Measurements from ENCODE around the gene FAM3B. TPM values are rescaled to one million over a fixed set of nuclear protein-coding genes. Genes with fewer than 3 reads are reported as not detected.
"Not testable (repeated sequence)": the region's sequence is repeated elsewhere in the genome, so short reads cannot be mapped to it uniquely, and the experiment has no call there.

FAM3B gene
- total and polyA plus RNA-seq, 2 experiments from 2014 or later = not detected

GRCh38 chr21:41359286-41359685 is 42.7 kb downstream of the FAM3B start:
- H3K4me2 ChIP-seq (ENCODE audit: unreplicated experiment) = no peak overlapping the region
- H3K27me3 ChIP-seq (replicated peaks; ENCODE audit: insufficient read depth) = 0 out of 2 replicates have a peak, but pooled peaks cover 10% of the 10 kb centered on the region
- peaks cover 12% of the 10 kb centered on the region for H3F3A ChIP-seq (ENCODE audit: insufficient read depth)
- no peak for TF ChIP-seq EZH2phosphoT487 (IDR thresholded peaks at IDR 0.05; ENCODE audit: insufficient read depth, low read depth)
- no peak for TF ChIP-seq EZH2 (IDR thresholded peaks at IDR 0.05; ENCODE audit: insufficient read depth, poor library complexity, severe bottlenecking)
- no peak overlapping the region for H3K27ac ChIP-seq
- no peaks in the 10 kb centered on the region; the same call in 1 of the 2 replicates for H4K20me1 ChIP-seq (ENCODE audit: insufficient read depth)
- DNase-seq = no peak
- H3K9me3 ChIP-seq (ENCODE audit: low read depth) = no peaks in the 10 kb centered on the region
- H3K4me3 ChIP-seq = no peak overlapping the region
- 90 to 91% methylated on average over 12 of the region's 12 CpGs for WGBS, 2 experiments (ENCODE audit: low coverage in 1 of 2, low lambda C conversion rate in 2 of 2, missing lambda C conversion rate in 2 of 2)
- no peaks in the 10 kb centered on the region for H3K9me2 ChIP-seq (ENCODE audit: insufficient read depth)
- peaks cover 14% of the 10 kb centered on the region; the same call in 1 of the 2 replicates for H3K4me1 ChIP-seq (ENCODE audit: insufficient read depth)
- no peaks in the 10 kb centered on the region for H3K36me3 ChIP-seq (ENCODE audit: low read depth)
- in situ Hi-C loops (cut with MboI) = no loop called here
- no peaks in the 10 kb centered on the region for H3K79me2 ChIP-seq (ENCODE audit: insufficient read depth)
- H2AFZ ChIP-seq = no peak overlapping the region
- no peak overlapping the region for H3K9ac ChIP-seq

- H3K36me3 ChIP-seq (ENCODE audit: low read depth); DNase-seq; H2AFZ ChIP-seq; H3K9me3 ChIP-seq (ENCODE audit: low read depth); H3K9ac ChIP-seq; H3K9me2 ChIP-seq (ENCODE audit: insufficient read depth); H3K4me2 ChIP-seq (ENCODE audit: unreplicated experiment); in situ Hi-C loops (cut with MboI); H3K79me2 ChIP-seq (ENCODE audit: insufficient read depth); H3K27ac ChIP-seq; H3K27me3 ChIP-seq (replicated peaks; ENCODE audit: insufficient read depth); H3K4me3 ChIP-seq; H4K20me1 ChIP-seq (ENCODE audit: insufficient read depth): not testable (repeated sequence)
- 86 to 87% methylated on average over 4 of the region's 4 CpGs for WGBS, 2 experiments (ENCODE audit: low coverage in 1 of 2, low lambda C conversion rate in 2 of 2, missing lambda C conversion rate in 2 of 2)
- Histone ChIP-seq H3K4me1 (ENCODE audit: insufficient read depth) (peaks cover 14% of the 10 kb centered on the region; the same call in 1 of the 2 replicates), H3F3A (ENCODE audit: insufficient read depth) (peaks cover 12% of the 10 kb centered on the region)
Observed at GRCh38 chr21:41359754-41360071, 43.1 kb downstream of the FAM3B start.

- H4K20me1 ChIP-seq (ENCODE audit: insufficient read depth) = no peaks in the 10 kb centered on the region; the same call in 1 of the 2 replicates
- 0 out of 2 replicates have a peak overlapping the region, but pooled peaks have one; percentile 28 for H3K9ac ChIP-seq
- 54 to 62% methylated on average over 22 of the region's 22 CpGs for WGBS, 2 experiments (ENCODE audit: low coverage in 1 of 2, low lambda C conversion rate in 2 of 2, missing lambda C conversion rate in 2 of 2)
Observed at GRCh38 chr21:41360072-41360821, 43.6 kb downstream of the FAM3B start.

GRCh38 chr21:41361053-41361785 is 44.6 kb downstream of the FAM3B start:
- peak overlapping the region; percentile 78 for H3K4me2 ChIP-seq (ENCODE audit: unreplicated experiment)
- peak overlapping the region; percentile 58; the same call in 1 of the 2 replicates for H3K4me3 ChIP-seq
- H3K79me2 ChIP-seq (ENCODE audit: insufficient read depth) = no peaks in the 10 kb centered on the region
- H4K20me1 ChIP-seq (ENCODE audit: insufficient read depth) = no peaks in the 10 kb centered on the region
- in situ Hi-C loops (cut with MboI) = no loop called here
- H3K9me3 ChIP-seq (ENCODE audit: low read depth) = no peaks in the 10 kb centered on the region
- H3K27me3 ChIP-seq (replicated peaks; ENCODE audit: insufficient read depth) = 0 out of 2 replicates have a peak, but pooled peaks cover 4% of the 10 kb centered on the region
- H3K9ac ChIP-seq = peak overlapping the region; percentile 76
- DNase-seq = no peak
- peak overlapping the region; percentile 80 for H2AFZ ChIP-seq
- no peaks in the 10 kb centered on the region for H3K9me2 ChIP-seq (ENCODE audit: insufficient read depth)
- H3K27ac ChIP-seq = peak overlapping the region; percentile 64
- no peaks in the 10 kb centered on the region for H3K36me3 ChIP-seq (ENCODE audit: low read depth)
- 89 to 94% methylated on average over 16 of the region's 16 CpGs for WGBS, 2 experiments (ENCODE audit: low coverage in 1 of 2, low lambda C conversion rate in 2 of 2, missing lambda C conversion rate in 2 of 2)
- H3K4me1 ChIP-seq (ENCODE audit: insufficient read depth) = peaks cover 14% of the 10 kb centered on the region; the same call in 1 of the 2 replicates
- TF ChIP-seq EZH2 (IDR thresholded peaks at IDR 0.05; ENCODE audit: insufficient read depth, poor library complexity, severe bottlenecking) (no peak), EZH2phosphoT487 (IDR thresholded peaks at IDR 0.05; ENCODE audit: insufficient read depth, low read depth) (no peak)
- H3F3A ChIP-seq (ENCODE audit: insufficient read depth) = peaks cover 12% of the 10 kb centered on the region

More at GRCh38 chr21:41360072-41360821, 43.6 kb downstream of the FAM3B start:
- Histone ChIP-seq H3K36me3 (ENCODE audit: low read depth) (no peaks in the 10 kb centered on the region), H3K4me2 (ENCODE audit: unreplicated experiment) (no peak overlapping the region), H3K4me1 (ENCODE audit: insufficient read depth) (peaks cover 14% of the 10 kb centered on the region; the same call in 1 of the 2 replicates), H3F3A (ENCODE audit: insufficient read depth) (peaks cover 12% of the 10 kb centered on the region), H3K27me3 (replicated peaks; ENCODE audit: insufficient read depth) (0 out of 2 replicates have a peak, but pooled peaks cover 6% of the 10 kb centered on the region), H3K27ac (peak overlapping the region; percentile 21), H3K4me3 (no peak overlapping the region), H3K9me3 (ENCODE audit: low read depth) (no peaks in the 10 kb centered on the region), H3K9me2 (ENCODE audit: insufficient read depth) (no peaks in the 10 kb centered on the region), H2AFZ (peak overlapping the region; percentile 62), H3K79me2 (ENCODE audit: insufficient read depth) (no peaks in the 10 kb centered on the region)
- in situ Hi-C loops (cut with MboI) = no loop called here
- TF ChIP-seq EZH2 (IDR thresholded peaks at IDR 0.05; ENCODE audit: insufficient read depth, poor library complexity, severe bottlenecking) (no peak), EZH2phosphoT487 (IDR thresholded peaks at IDR 0.05; ENCODE audit: insufficient read depth, low read depth) (no peak)
- peak; percentile 74 for DNase-seq

Data from GM23248 (cell line).